Stomach (tissue), 9 donors: ENCODE measurements around the gene DEPP1. TPM values are rescaled to one million over a fixed set of nuclear protein-coding genes. Genes with fewer than 3 reads are reported as not detected.
A peak's percentile ranks its signal among the peaks of the same experiment; 100 is the strongest.

Source experiments
- DNase-seq, 2 donors: peaks; one replicate each; pipeline versions ENCODE4 v3.0.0 to v3.0.0-alpha.2; 2013 to 2019
- H3K27ac ChIP-seq, 5 donors: fragments of 200-600 bp in 4 of 5; sonication (generic) in 4 of 5; one replicate each; pipeline ENCODE4 v1.5.1; 2013 to 2019; ENCODE audit warnings: mild to moderate bottlenecking in 1 of 5, moderate library complexity in 1 of 5
- H3K27me3 ChIP-seq, 3 donors: fragments of 200-600 bp; sonication (generic); one replicate each; pipeline ENCODE4 v1.5.1; 2017 to 2019; ENCODE audit warnings: mixed run types in 1 of 3
- H3K36me3 ChIP-seq, 4 donors: fragments of 200-600 bp; sonication (generic); 1 replicate in 3 of 4; 2 replicates in 1 of 4; pipeline ENCODE4 v1.5.1; 2016 to 2019
- H3K4me1 ChIP-seq, 4 donors: fragments of 200-600 bp; sonication (generic); one replicate each; pipeline ENCODE4 v1.5.1; 2016 to 2019
- H3K4me3 ChIP-seq, 4 donors: fragments of 200-600 bp; sonication (generic) in 3 of 4; one replicate each; pipeline ENCODE4 v1.5.1; 2016 to 2019; ENCODE audit warnings: mild to moderate bottlenecking in 1 of 4
- H3K9me3 ChIP-seq, 4 donors: fragments of 200-600 bp; sonication (generic); one replicate each; pipeline ENCODE4 v1.5.1; 2016 to 2019
- EP300 ChIP-seq: sonication (generic); formaldehyde crosslinking; IDR thresholded peaks from one replicate; pipeline ENCODE4 v1.6.1; 2017; ENCODE audit warnings: antibody characterized with exemption
- POLR2A ChIP-seq, 4 donors: fragments of 450-650 bp; IDR thresholded peaks; one replicate each; pipeline ENCODE4 v1.6.1; 2016; ENCODE audit warnings: antibody characterized with exemption in 4 of 4, control low read depth in 2 of 4, mild to moderate bottlenecking in 1 of 4, moderate library complexity in 1 of 4
- POLR2AphosphoS5 ChIP-seq, 3 donors: sonication (generic); formaldehyde crosslinking; IDR thresholded peaks; one replicate each; pipeline ENCODE4 v1.6.1; 2016; ENCODE audit warnings: antibody characterized with exemption in 3 of 3
- WGBS, 5 donors: extraction: QIAGEN DNeasy Blood & Tissue Kit in 3 of 5; methylation state at CpG; one replicate each; pipeline versions ENCODE4 v1.1.5 to v1.1.7; 2013 to 2018; 5-methylcytosine and 5-hydroxymethylcytosine counted together
- intact Hi-C: fragments of 100-400 bp; cut with DNase I; formaldehyde crosslinking; loops from one replicate; pipeline ENCODE4 v1.15.1; 2023; ENCODE audit warnings: low total_unique reads
- polyA plus RNA-seq, 3 donors: library from polyadenylated mRNA; stranded (reverse); fragments of 200-250 nt; gene quantifications; one replicate each; pipeline ENCODE4 v1.2.3, GENCODE V29; 2013
- total RNA-seq, 5 donors: library from RNA; depleted of rRNA; stranded (reverse); fragments of >200 nt; gene quantifications; one replicate each; pipeline versions ENCODE4 v1.1.0 to v1.2.3, GENCODE V29; 2014 to 2016
- TF ChIP-seq, protein P1 (sequence below), 7 experiments: fragments of 450-650 bp in 4 of 7; fragments of 200-600 bp in 3 of 7; sonication (generic) in 3 of 7; IDR thresholded peaks; one replicate each; pipeline ENCODE4 v1.5.1; 2016 to 2019; ENCODE audit warnings: antibody characterized with exemption in 7 of 7, control low read depth in 2 of 7, mild to moderate bottlenecking in 1 of 7
- donor health status: healthy with polysubstance abuse.
- donor health status: Bipolar disorder and iron deficiency.
- donor health status: healthy.

Gene DEPP1
- total and polyA plus RNA-seq, 8 donors = 9.8 to 72.9 (median 31.5) TPM

DNA sequence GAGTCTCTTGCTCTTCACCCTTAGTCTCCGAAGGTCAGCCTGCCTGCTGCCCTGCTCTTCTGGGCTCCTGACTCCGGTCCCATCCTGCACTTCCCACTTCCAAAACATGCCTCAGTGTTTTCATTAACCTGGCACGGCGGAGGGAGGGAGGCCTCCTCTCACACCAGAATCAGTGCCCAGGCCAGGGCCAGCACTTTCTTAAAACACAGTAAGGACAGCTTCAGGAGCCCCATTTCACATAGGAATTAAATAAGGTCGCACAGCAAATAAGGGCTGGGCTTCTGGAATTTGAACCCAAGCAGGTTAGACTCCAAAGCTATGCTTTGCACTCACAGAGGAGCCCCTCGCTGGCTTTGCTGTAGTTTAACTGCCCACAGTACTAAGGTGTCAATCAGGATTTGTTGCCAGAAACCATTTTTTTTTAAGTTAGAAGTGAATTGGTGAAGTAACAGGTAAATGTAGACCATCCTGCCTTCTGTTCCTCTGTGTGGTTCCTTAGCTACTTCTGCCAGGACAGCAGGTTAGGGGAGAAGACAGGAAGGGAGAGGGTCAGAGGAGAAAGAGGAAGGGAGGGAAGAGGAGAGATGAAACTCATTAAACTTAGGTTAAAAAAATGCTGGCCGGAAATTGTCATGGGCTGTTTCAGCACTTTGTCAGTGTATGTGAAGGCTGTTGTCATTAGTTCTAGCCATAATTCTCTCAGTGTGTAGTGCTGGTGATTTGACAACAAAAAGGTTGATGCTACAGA is 18.0 kb downstream of the DEPP1 start:
- intact Hi-C loops = no loop called here
- TF ChIP-seq EP300 (no peak), POLR2AphosphoS5 (IDR thresholded peaks at IDR 0.05) (no peak), POLR2A (IDR thresholded peaks at IDR 0.05) (no peak)
- TF ChIP-seq, protein P1, sequence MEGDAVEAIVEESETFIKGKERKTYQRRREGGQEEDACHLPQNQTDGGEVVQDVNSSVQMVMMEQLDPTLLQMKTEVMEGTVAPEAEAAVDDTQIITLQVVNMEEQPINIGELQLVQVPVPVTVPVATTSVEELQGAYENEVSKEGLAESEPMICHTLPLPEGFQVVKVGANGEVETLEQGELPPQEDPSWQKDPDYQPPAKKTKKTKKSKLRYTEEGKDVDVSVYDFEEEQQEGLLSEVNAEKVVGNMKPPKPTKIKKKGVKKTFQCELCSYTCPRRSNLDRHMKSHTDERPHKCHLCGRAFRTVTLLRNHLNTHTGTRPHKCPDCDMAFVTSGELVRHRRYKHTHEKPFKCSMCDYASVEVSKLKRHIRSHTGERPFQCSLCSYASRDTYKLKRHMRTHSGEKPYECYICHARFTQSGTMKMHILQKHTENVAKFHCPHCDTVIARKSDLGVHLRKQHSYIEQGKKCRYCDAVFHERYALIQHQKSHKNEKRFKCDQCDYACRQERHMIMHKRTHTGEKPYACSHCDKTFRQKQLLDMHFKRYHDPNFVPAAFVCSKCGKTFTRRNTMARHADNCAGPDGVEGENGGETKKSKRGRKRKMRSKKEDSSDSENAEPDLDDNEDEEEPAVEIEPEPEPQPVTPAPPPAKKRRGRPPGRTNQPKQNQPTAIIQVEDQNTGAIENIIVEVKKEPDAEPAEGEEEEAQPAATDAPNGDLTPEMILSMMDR (IDR thresholded peaks at IDR 0.05) = no peak
- H3K9me3 ChIP-seq = no peaks in the 10 kb centered on the region
- WGBS, 5 donors = 66 to 72% (median 67%) methylated on average over 7 of the region's 7 CpGs
- H3K4me3 ChIP-seq = peak overlapping the region; percentile 60 to 72 (median 72)
- peaks cover 0 to 7% (median 1%) of the 10 kb centered on the region in 4 donors for H3K36me3 ChIP-seq
- DNase-seq = peak in 1 of 2 donors; percentile 12
- H3K4me1 ChIP-seq = peaks cover 47 to 88% (median 67%) of the 10 kb centered on the region in 4 donors
- no peaks in the 10 kb centered on the region for H3K27me3 ChIP-seq
- H3K27ac ChIP-seq = peak overlapping the region in 4 of 5 donors; percentile 87 to 96 (median 92)

GRCh38 chr10:44960088-44960460 is 18.5 kb downstream of the DEPP1 start:
- Histone ChIP-seq H3K4me1 (peaks cover 47 to 82% (median 65%) of the 10 kb centered on the region in 4 donors), H3K36me3 (peaks cover 0 to 10% (median 3%) of the 10 kb centered on the region in 4 donors), H3K9me3 (no peaks in the 10 kb centered on the region), H3K4me3 (peak overlapping the region; percentile 60 to 72 (median 72)), H3K27me3 (no peaks in the 10 kb centered on the region), H3K27ac (peak overlapping the region in 4 of 5 donors; percentile 87 to 96 (median 92))
- 30 to 49% (median 40%) methylated on average over 8 of the region's 8 CpGs for WGBS, 5 donors
- intact Hi-C loops = no loop called here
- peak in 1 of 2 donors; percentile 22 for DNase-seq
- TF ChIP-seq EP300 (no peak), POLR2A (IDR thresholded peaks at IDR 0.05) (no peak), POLR2AphosphoS5 (IDR thresholded peaks at IDR 0.05) (no peak)
- TF ChIP-seq, protein P1 (IDR thresholded peaks at IDR 0.05) = no peak

GRCh38 chr10:44959247-44960087 is 19.1 kb downstream of the DEPP1 start, which contains the start of gene RASSF4:
RASSF4 (plus strand) TSS chr10:44959802; CDS start chr10:44970203, 10,401 bp downstream.
- intact Hi-C loops = no loop called here
- Histone ChIP-seq H3K4me3 (peak within 1 kb of the TSS; percentile 60 to 72 (median 72)), H3K27me3 (no peaks in the 10 kb centered on the region), H3K9me3 (no peaks in the 10 kb centered on the region), H3K27ac (peak within 1 kb of the TSS; percentile 87 to 96 (median 93)), H3K4me1 (peaks cover 41 to 76% (median 59%) of the 10 kb centered on the region in 4 donors), H3K36me3 (peaks cover 0 to 10% (median 3%) of the 10 kb centered on the region in 4 donors)
- WGBS, 5 donors = 0 to 4% (median 1%) methylated on average over 15 to 74 of the region's 74 CpGs
- TF ChIP-seq EP300 (no peak), POLR2A (IDR thresholded peaks at IDR 0.05) (peak in 1 of 4 donors; percentile 74), POLR2AphosphoS5 (IDR thresholded peaks at IDR 0.05) (peak; percentile 37 to 90 (median 80))
- TF ChIP-seq, protein P1 (IDR thresholded peaks at IDR 0.05) = peak in 1 of 7 experiments; percentile 15
- peak; percentile 95 to 96 for DNase-seq

GRCh38 chr10:44958898-44959246 is 19.7 kb downstream of the DEPP1 start:
- WGBS, 5 donors = 3 to 4% (median 4%) methylated on average over 6 of the region's 6 CpGs
- TF ChIP-seq, protein P1 (IDR thresholded peaks at IDR 0.05) = no peak
- TF ChIP-seq EP300 (no peak), POLR2AphosphoS5 (IDR thresholded peaks at IDR 0.05) (no peak)
- Histone ChIP-seq H3K36me3 (peaks cover 0 to 10% (median 3%) of the 10 kb centered on the region in 4 donors), H3K27me3 (no peaks in the 10 kb centered on the region), H3K4me1 (peaks cover 35 to 70% (median 53%) of the 10 kb centered on the region in 4 donors), H3K4me3 (peak overlapping the region; percentile 60 to 72 (median 72)), H3K27ac (peak overlapping the region; percentile 87 to 96 (median 93)), H3K9me3 (no peaks in the 10 kb centered on the region)
- no peak for DNase-seq
- intact Hi-C loops = no loop called here
